Mesothelial cell of epicardium (in vitro differentiated cells): Measurements from ENCODE around the gene HOXD10. TPM values are rescaled to one million over a fixed set of nuclear protein-coding genes. Genes with fewer than 3 reads are reported as not detected.

Experiments
- DNase-seq, 2 experiments: peaks; one replicate each; pipeline ENCODE4 v3.0.0; 2021; ENCODE audit warnings: low spot score in 2 of 2; ENCODE audit not compliant: unreplicated experiment in 2 of 2
- H3K27ac Mint-ChIP-seq: 2 replicates; pipeline ENCODE4 v1.8.0; 2021; ENCODE audit warnings: mixed read lengths
- H3K27me3 Mint-ChIP-seq: 2 replicates; pipeline ENCODE4 v1.8.0; 2021; ENCODE audit warnings: low read depth, mixed read lengths
- H3K36me3 Mint-ChIP-seq: 2 replicates; pipeline ENCODE4 v1.8.0; 2021; ENCODE audit warnings: mixed read lengths
- H3K4me1 Mint-ChIP-seq: 2 replicates; pipeline ENCODE4 v1.8.0; 2021; ENCODE audit warnings: mixed read lengths
- H3K4me3 Mint-ChIP-seq: 2 replicates; pipeline ENCODE4 v1.8.0; 2021; ENCODE audit warnings: mild to moderate bottlenecking, moderate library complexity, mixed read lengths
- H3K9me3 Mint-ChIP-seq: 2 replicates; pipeline ENCODE4 v1.8.0; 2021; ENCODE audit warnings: mixed read lengths
- CTCF ChIP-seq: fragments of 200-600 bp; sonication (generic); IDR thresholded peaks from one replicate; pipeline ENCODE4 v1.5.0; 2021; ENCODE audit warnings: antibody characterized with exemption; ENCODE audit not compliant: unreplicated experiment
- total RNA-seq: library from RNA; stranded (reverse); gene quantifications from 3 replicates; pipeline ENCODE4 v1.2.1, GENCODE V29; 2021

The HOXD10 gene
- total RNA-seq, 1 donor from 2014 or later = 3.2 TPM

- no peak for TF ChIP-seq CTCF
Observed at GRCh38 chr2:176078541-176079284, 37.9 kb upstream of the HOXD10 start.

GRCh38 chr2:176079285-176079830 lies 37.2 kb upstream of the HOXD10 start:
- no peak overlapping the region for H3K27ac Mint-ChIP-seq
- TF ChIP-seq CTCF = no peak

More at GRCh38 chr2:176078541-176079284, 37.9 kb upstream of the HOXD10 start:
- H3K4me1 Mint-ChIP-seq = peaks cover 21% of the 10 kb centered on the region
- H3K9me3 Mint-ChIP-seq = no peaks in the 10 kb centered on the region
- no peak overlapping the region for H3K27ac Mint-ChIP-seq
- H3K4me3 Mint-ChIP-seq = peak overlapping the region; percentile 67
- H3K36me3 Mint-ChIP-seq = no peaks in the 10 kb centered on the region
- peaks cover 96% of the 10 kb centered on the region for H3K27me3 Mint-ChIP-seq
- DNase-seq = no peak

GRCh38 chr2:176079831-176080539 lies 36.6 kb upstream of the HOXD10 start:
- H3K4me1 Mint-ChIP-seq = peaks cover 24% of the 10 kb centered on the region
- peak overlapping the region; percentile 67 for H3K4me3 Mint-ChIP-seq
- no peaks in the 10 kb centered on the region for H3K36me3 Mint-ChIP-seq
- no peaks in the 10 kb centered on the region for H3K9me3 Mint-ChIP-seq
- no peak overlapping the region for H3K27ac Mint-ChIP-seq
- peak; percentile 66 to 76 for DNase-seq
- TF ChIP-seq CTCF = peak; percentile 89
- peaks cover 96% of the 10 kb centered on the region for H3K27me3 Mint-ChIP-seq

More at GRCh38 chr2:176079285-176079830, 37.2 kb upstream of the HOXD10 start:
- Mint-ChIP-seq H3K9me3 (no peaks in the 10 kb centered on the region), H3K4me3 (peak overlapping the region; percentile 67), H3K36me3 (no peaks in the 10 kb centered on the region), H3K4me1 (peaks cover 21% of the 10 kb centered on the region), H3K27me3 (peaks cover 96% of the 10 kb centered on the region)
- no peak for DNase-seq

GRCh38 chr2:176080540-176081375 lies 35.8 kb upstream of the HOXD10 start:
- H3K27ac Mint-ChIP-seq = no peak overlapping the region
- H3K36me3 Mint-ChIP-seq = no peaks in the 10 kb centered on the region
- peaks cover 22% of the 10 kb centered on the region for H3K4me1 Mint-ChIP-seq
- peak overlapping the region; percentile 44 for H3K4me3 Mint-ChIP-seq
- peak in 1 of 2 experiments; percentile 45 for DNase-seq
- peaks cover 96% of the 10 kb centered on the region for H3K27me3 Mint-ChIP-seq
- H3K9me3 Mint-ChIP-seq = no peaks in the 10 kb centered on the region
- TF ChIP-seq CTCF = no peak

GRCh38 chr2:176081376-176081836 lies 35.2 kb upstream of the HOXD10 start:
- Mint-ChIP-seq H3K4me3 (peak overlapping the region; percentile 44), H3K27ac (no peak overlapping the region)

More at GRCh38 chr2:176081376-176081836, 35.2 kb upstream of the HOXD10 start:
- Mint-ChIP-seq H3K27me3 (peaks cover 96% of the 10 kb centered on the region), H3K4me1 (peaks cover 22% of the 10 kb centered on the region), H3K9me3 (no peaks in the 10 kb centered on the region), H3K36me3 (no peaks in the 10 kb centered on the region)
- DNase-seq = no peak
- TF ChIP-seq CTCF = no peak
